BE2C (cell line): ENCODE measurements around the gene TOLLIP.

Experiments used
- DNase-seq: peaks from one replicate; pipeline ENCODE4 v3.0.0-alpha.2; 2020
- H3K27me3 ChIP-seq: fragments of 250-450 bp; sonication (Bioruptor Pico); 2 replicates; pipeline ENCODE4 v1.5.1; 2020; ENCODE audit warnings: mild to moderate bottlenecking
- H3K36me3 ChIP-seq: fragments of 250-450 bp; sonication (Bioruptor Pico); 2 replicates; pipeline ENCODE4 v1.5.1; 2020; ENCODE audit warnings: mild to moderate bottlenecking
- H3K4me1 ChIP-seq: fragments of 250-450 bp; sonication (Bioruptor Pico); 2 replicates; pipeline ENCODE4 v1.5.1; 2020
- H3K4me3 ChIP-seq: 2 replicates; pipeline ENCODE4 v1.5.1; 2011; ENCODE audit warnings: low read depth, low read length
- H3K9me3 ChIP-seq: fragments of 250-450 bp; sonication (Bioruptor Pico); 2 replicates; pipeline ENCODE4 v1.5.1; 2020
- TF ChIP-seq, protein P1 (sequence below): IDR thresholded peaks from 2 replicates; pipeline ENCODE4 v1.5.1; 2012; ENCODE audit warnings: mild to moderate bottlenecking, low read depth, low read length

The TOLLIP gene

DNA sequence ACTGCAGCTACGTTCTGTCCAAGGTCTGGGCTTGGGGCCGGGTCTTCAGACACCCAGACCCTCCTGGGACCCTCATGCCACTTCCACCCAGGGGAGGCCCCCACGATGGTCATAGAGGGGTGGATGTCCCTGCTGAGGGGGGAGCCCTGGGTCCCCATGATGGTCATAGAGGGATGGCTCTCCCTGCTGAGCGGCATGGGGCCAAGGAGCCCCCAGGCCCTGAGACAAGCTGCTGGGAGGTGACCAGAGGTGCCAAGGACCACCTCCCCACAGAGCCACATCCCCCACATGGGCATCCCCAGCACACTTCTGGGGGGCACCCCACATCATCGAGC, 79.3 kb downstream of the TOLLIP start:
- peaks cover 17% of the 10 kb centered on the region for H3K27me3 ChIP-seq
- TF ChIP-seq, protein P1, sequence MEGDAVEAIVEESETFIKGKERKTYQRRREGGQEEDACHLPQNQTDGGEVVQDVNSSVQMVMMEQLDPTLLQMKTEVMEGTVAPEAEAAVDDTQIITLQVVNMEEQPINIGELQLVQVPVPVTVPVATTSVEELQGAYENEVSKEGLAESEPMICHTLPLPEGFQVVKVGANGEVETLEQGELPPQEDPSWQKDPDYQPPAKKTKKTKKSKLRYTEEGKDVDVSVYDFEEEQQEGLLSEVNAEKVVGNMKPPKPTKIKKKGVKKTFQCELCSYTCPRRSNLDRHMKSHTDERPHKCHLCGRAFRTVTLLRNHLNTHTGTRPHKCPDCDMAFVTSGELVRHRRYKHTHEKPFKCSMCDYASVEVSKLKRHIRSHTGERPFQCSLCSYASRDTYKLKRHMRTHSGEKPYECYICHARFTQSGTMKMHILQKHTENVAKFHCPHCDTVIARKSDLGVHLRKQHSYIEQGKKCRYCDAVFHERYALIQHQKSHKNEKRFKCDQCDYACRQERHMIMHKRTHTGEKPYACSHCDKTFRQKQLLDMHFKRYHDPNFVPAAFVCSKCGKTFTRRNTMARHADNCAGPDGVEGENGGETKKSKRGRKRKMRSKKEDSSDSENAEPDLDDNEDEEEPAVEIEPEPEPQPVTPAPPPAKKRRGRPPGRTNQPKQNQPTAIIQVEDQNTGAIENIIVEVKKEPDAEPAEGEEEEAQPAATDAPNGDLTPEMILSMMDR: no peak
- no peak for DNase-seq
- no peaks in the 10 kb centered on the region for H3K4me1 ChIP-seq
- no peaks in the 10 kb centered on the region for H3K36me3 ChIP-seq
- no peaks in the 10 kb centered on the region for H3K9me3 ChIP-seq
- no peak overlapping the region for H3K4me3 ChIP-seq

DNA sequence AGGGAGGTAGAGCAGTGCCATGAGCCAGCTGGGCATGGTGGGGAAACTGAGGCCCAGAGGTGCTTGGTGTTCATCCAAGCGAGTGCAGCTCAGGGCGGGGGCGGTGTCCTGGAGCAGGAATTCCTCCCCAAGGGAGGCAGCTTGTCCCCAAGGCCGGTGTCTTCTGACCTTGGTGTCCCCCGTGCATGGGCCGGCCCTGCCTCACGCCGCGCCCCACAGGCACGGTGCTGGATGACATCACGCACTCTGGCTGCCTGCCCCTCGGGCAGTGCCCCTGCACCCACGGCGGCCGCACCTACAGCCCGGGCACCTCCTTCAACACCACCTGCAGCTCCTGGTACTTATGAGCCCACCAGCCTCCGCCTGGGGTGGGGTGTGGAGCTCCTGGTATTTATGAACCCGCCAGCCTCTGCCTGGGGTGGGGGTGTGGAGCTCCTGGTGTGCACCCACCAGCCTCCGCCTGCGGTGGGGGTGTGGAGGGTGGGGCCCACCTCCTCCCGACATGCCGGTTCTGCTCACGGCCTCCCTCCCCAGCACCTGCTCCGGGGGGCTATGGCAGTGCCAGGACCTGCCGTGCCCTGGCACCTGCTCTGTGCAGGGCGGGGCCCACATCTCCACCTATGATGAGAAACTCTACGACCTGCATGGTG, 79.8 kb downstream of the TOLLIP start:
- Histone ChIP-seq H3K4me1 (no peaks in the 10 kb centered on the region), H3K9me3 (no peaks in the 10 kb centered on the region), H3K27me3 (peaks cover 17% of the 10 kb centered on the region), H3K4me3 (no peak overlapping the region), H3K36me3 (no peaks in the 10 kb centered on the region)
- DNase-seq: peak; percentile 3
- TF ChIP-seq, protein P1: no peak

DNA sequence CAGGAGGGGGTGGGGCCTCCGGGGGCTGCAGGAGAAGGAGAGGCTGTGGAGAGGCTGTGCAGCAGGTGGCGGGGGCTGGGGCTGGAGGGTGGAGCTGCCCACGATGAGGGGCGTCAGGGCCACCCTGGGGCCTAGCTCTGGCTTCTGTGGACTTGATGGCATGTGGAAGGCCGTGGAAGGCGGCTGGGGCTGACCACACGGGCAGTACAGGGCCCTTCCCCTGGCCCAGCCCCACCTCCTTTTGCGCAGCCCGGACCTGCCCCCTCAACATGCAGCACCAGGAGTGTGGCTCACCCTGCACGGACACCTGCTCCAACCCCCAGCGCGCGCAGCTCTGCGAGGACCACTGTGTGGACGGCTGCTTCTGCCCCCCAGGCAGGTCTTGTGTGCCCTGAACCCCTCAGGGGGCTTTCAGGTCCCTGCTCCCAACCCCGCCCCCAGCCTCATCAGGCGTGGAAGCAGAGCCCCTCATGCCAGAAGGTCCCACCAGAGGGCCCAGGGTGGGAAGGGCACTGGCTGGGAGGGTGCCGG, 80.4 kb downstream of the TOLLIP start:
- H3K27me3 ChIP-seq: peaks cover 17% of the 10 kb centered on the region
- DNase-seq: peak; percentile 4

DNA sequence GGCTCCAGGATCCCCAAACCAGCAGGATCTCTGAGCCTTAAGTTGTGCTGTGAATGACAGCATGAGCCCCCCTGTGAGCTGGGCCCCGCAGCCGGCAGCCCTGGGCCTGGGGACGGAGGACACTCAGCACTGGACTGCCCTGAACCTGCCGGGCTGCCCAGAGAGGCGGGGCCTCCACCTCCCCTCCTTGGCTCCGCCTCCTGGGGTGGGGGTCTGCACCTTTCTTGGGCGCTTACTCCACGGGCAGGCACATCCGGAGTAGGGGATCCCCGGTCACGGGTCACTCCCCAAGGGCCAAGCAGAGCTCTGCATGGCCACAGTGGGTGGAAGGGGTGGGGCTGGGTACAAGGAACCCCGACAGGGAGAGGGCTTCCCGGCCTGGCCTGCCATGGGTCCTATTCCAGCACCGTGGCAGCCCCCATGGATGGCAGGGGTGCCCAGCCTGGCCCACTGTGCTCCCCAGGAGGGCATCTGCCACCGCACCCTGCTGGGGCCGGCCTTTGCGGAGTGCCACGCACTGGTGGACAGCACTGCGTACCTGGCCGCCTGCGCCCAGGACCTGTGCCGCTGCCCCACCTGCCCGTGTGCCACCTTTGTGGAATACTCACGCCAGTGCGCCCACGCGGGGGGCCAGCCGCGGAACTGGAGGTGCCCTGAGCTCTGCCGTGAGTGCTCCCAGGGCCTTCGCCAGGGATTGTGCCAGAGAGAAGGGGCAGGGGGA, 81.2 kb downstream of the TOLLIP start:
- DNase-seq: peak; percentile 2
- H3K4me1 ChIP-seq: no peaks in the 10 kb centered on the region
- TF ChIP-seq, protein P1: no peak

More for the DNA sequence above, 80.4 kb downstream of the TOLLIP start:
- H3K9me3 ChIP-seq: no peaks in the 10 kb centered on the region
- no peaks in the 10 kb centered on the region for H3K4me1 ChIP-seq
- H3K36me3 ChIP-seq: no peaks in the 10 kb centered on the region
- TF ChIP-seq, protein P1: no peak
- no peak overlapping the region for H3K4me3 ChIP-seq

DNA sequence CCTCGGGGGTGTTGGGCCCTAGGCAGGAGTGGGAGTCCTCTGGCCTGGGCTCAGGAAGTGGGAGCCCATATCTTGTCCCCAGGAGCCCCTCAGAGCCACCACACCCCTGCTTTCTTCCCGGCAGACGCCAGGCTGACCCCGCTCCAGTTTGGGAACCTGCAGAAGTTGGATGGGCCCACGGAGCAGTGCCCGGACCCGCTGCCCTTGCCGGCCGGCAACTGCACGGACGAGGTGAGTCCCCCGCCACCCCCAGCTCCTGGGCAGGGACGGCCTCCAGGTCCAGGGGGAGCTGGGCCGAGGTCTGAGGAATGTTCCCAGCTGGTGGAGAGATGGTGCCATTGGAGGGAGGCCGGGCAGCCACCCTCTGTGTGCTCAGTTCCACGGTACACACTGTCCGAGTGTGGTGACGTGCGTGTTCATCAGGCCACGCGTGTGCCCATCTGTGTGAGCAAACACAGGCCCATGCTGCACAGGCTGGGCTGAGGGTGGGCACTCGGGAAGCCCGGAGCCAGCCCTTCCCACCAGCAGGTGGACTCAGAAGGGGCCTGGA, 81.8 kb downstream of the TOLLIP start:
- no peak for DNase-seq
- H3K36me3 ChIP-seq: no peaks in the 10 kb centered on the region
- TF ChIP-seq, protein P1: no peak
- H3K4me3 ChIP-seq: no peak overlapping the region
- no peaks in the 10 kb centered on the region for H3K4me1 ChIP-seq
- peaks cover 14% of the 10 kb centered on the region for H3K27me3 ChIP-seq
- H3K9me3 ChIP-seq: no peaks in the 10 kb centered on the region

More for the DNA sequence above, 81.2 kb downstream of the TOLLIP start:
- Histone ChIP-seq H3K4me3 (no peak overlapping the region), H3K9me3 (no peaks in the 10 kb centered on the region), H3K36me3 (no peaks in the 10 kb centered on the region), H3K27me3 (peaks cover 17% of the 10 kb centered on the region)

DNA sequence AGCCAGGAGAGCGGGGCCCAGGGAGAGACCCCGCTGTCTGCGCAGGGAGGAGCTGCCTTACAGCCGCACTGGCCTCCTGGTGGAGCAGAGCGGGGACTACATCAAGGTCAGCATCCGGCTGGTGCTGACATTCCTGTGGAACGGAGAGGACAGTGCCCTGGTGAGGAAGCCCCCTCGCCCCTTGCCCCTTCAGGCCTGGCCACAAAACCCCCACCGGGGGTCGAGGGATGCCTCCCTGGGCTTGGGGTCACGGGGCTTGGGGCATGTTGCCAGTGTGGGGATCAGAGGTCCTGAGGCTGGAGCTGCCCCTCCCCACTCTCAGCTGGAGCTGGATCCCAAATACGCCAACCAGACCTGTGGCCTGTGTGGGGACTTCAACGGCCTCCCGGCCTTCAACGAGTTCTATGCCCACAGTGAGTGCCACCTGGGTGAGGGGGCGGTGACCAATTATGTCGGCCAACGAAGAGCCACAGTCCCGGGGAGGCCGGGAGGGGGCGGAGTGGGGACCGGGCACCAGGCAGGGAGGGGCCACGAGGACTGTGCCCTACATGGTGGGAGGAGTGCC, 82.4 kb downstream of the TOLLIP start:
- DNase-seq: peak; percentile 20
- H3K4me1 ChIP-seq: no peaks in the 10 kb centered on the region
- H3K27me3 ChIP-seq: peaks cover 11% of the 10 kb centered on the region
- H3K36me3 ChIP-seq: no peaks in the 10 kb centered on the region
- H3K4me3 ChIP-seq: no peak overlapping the region
- TF ChIP-seq, protein P1: peak; percentile 16
- no peaks in the 10 kb centered on the region for H3K9me3 ChIP-seq
